Measurements from ENCODE around the gene ANTXRL. TPM values are rescaled to one million over a fixed set of nuclear protein-coding genes. Genes with fewer than 3 reads are reported as not detected.

ANTXRL gene
- total RNA-seq, 4 donors from 2014 or later = not detected

DNA sequence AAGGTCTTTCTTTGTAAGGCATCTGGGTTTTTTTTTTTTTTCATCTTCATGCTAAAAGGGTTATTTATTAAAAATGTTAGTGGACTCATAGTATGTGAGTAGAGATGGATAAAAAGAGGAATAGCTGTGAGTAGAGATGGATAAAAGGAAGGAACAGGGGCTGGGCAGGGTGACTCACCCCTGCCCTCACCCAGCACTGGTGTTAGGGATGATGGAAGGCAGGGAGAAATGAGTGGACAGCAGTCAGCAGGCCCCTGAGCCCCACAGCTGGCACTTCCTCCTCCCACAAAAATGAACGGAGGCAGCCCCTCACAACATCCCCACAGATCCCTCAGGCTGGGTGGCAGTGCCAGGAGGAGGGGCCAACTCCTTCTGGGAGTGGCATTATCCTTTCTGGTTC lies 39.3 kb downstream of the ANTXRL start:
- intact Hi-C loops (cut with DNase I) = no loop called here
- no peaks in the 10 kb centered on the region for H3K36me3 ChIP-seq
- no peak overlapping the region for H3K4me3 ChIP-seq
- H3K9me3 ChIP-seq = no peaks in the 10 kb centered on the region
- peaks cover 0 to 8% (median 0%) of the 10 kb centered on the region in 3 donors for H3K4me1 ChIP-seq
- 43 to 63% methylated on average over 1 of the region's 1 CpG for WGBS, 2 donors
- DNase-seq = no peak
- no peaks in the 10 kb centered on the region for H3K27me3 ChIP-seq
- H3K27ac ChIP-seq = no peak overlapping the region
- TF ChIP-seq, protein P1, sequence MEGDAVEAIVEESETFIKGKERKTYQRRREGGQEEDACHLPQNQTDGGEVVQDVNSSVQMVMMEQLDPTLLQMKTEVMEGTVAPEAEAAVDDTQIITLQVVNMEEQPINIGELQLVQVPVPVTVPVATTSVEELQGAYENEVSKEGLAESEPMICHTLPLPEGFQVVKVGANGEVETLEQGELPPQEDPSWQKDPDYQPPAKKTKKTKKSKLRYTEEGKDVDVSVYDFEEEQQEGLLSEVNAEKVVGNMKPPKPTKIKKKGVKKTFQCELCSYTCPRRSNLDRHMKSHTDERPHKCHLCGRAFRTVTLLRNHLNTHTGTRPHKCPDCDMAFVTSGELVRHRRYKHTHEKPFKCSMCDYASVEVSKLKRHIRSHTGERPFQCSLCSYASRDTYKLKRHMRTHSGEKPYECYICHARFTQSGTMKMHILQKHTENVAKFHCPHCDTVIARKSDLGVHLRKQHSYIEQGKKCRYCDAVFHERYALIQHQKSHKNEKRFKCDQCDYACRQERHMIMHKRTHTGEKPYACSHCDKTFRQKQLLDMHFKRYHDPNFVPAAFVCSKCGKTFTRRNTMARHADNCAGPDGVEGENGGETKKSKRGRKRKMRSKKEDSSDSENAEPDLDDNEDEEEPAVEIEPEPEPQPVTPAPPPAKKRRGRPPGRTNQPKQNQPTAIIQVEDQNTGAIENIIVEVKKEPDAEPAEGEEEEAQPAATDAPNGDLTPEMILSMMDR (IDR thresholded peaks at IDR 0.05) = no peak
- no peak for TF ChIP-seq POLR2A (IDR thresholded peaks at IDR 0.05)

GRCh38 chr10:46326971-46327370 lies 40.2 kb downstream of the ANTXRL start:
- TF ChIP-seq, protein P1 (IDR thresholded peaks at IDR 0.05) = no peak
- no peak for TF ChIP-seq POLR2A (IDR thresholded peaks at IDR 0.05)
- no peaks in the 10 kb centered on the region for H3K36me3 ChIP-seq
- H3K4me3 ChIP-seq = no peak overlapping the region
- H3K27ac ChIP-seq = no peak overlapping the region
- no peaks in the 10 kb centered on the region for H3K27me3 ChIP-seq
- H3K4me1 ChIP-seq = peaks cover 0 to 8% (median 0%) of the 10 kb centered on the region in 3 donors
- DNase-seq = no peak
- H3K9me3 ChIP-seq = no peaks in the 10 kb centered on the region
- intact Hi-C loops (cut with DNase I) = no loop called here
- 91 to 100% methylated on average over 2 to 4 of the region's 4 CpGs for WGBS, 2 donors

GRCh38 chr10:46327685-46328084 lies 40.9 kb downstream of the ANTXRL start:
- whole genome bisulfite sequencing, 2 donors = 74 to 85% methylated on average over 3 to 4 of the region's 5 CpGs
- H3K36me3 ChIP-seq = no peaks in the 10 kb centered on the region
- no peaks in the 10 kb centered on the region for H3K9me3 ChIP-seq
- no peaks in the 10 kb centered on the region for H3K27me3 ChIP-seq
- no peak overlapping the region for H3K27ac ChIP-seq
- H3K4me1 ChIP-seq = peaks cover 0 to 8% (median 0%) of the 10 kb centered on the region in 3 donors
- H3K4me3 ChIP-seq = no peak overlapping the region
- DNase-seq = no peak
- TF ChIP-seq, protein P1 (IDR thresholded peaks at IDR 0.05) = no peak
- TF ChIP-seq POLR2A (IDR thresholded peaks at IDR 0.05) = no peak
- intact Hi-C loops (cut with DNase I) = no loop called here

DNA sequence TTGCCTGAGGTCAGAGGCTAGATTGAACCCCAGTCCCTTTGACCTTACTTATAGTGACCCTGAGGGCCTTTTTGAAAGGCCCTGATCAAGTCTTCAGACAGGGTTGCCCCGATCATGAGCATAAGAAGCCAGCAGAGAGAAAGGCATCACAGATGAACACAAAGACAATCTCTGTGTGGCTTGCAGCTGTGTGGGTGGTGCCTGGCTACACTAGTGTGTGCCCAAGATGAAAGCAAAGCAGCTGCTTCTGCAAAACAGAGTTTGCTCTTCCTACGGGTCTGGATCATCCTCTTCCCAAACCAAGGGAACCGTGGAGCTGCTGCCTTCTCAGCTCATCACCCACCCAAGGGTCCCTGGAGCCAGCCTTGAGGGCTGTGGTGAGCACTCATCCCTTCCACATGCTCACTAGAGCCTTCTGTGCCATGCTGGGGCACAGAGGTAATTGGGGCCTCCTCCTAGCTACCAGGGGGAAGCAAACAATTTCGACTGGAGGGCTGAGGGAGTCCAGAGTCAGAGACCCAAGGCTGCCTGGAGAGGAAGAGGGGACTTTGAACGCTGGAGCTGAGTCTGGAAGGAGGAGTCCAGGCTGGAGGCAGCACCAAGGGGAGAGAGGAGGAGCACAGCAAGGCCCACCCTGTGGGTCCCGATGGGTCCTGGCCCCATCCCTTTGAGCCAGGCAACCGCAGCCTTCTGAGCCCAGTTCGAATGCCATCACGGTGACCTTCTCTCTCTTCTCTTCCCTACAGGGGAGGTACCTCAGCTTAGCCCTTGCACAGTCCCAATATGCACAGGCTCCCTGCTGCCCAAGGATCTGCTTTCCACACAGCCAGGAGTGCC lies 42.3 kb downstream of the ANTXRL start:
- no peaks in the 10 kb centered on the region for H3K27me3 ChIP-seq
- DNase-seq = no peak
- TF ChIP-seq, protein P1 (IDR thresholded peaks at IDR 0.05) = no peak
- TF ChIP-seq POLR2A (IDR thresholded peaks at IDR 0.05) = no peak
- no peak overlapping the region for H3K4me3 ChIP-seq
- intact Hi-C loops (cut with DNase I) = no loop called here
- 82 to 84% methylated on average over 7 of the region's 9 CpGs for WGBS, 2 donors
- no peaks in the 10 kb centered on the region for H3K36me3 ChIP-seq
- peaks cover 0 to 8% (median 0%) of the 10 kb centered on the region in 3 donors for H3K4me1 ChIP-seq
- H3K27ac ChIP-seq = no peak overlapping the region
- H3K9me3 ChIP-seq = no peaks in the 10 kb centered on the region

- 60 to 83% methylated on average over 1 to 2 of the region's 8 CpGs for WGBS, 2 donors
- Histone ChIP-seq H3K27me3 (no peaks in the 10 kb centered on the region), H3K9me3 (no peaks in the 10 kb centered on the region), H3K27ac (no peak overlapping the region), H3K4me3 (no peak overlapping the region), H3K4me1 (peaks cover 0 to 8% (median 0%) of the 10 kb centered on the region in 3 donors), H3K36me3 (no peaks in the 10 kb centered on the region)
- intact Hi-C loops (cut with DNase I) = no loop called here
- TF ChIP-seq, protein P1 (IDR thresholded peaks at IDR 0.05) = no peak
- TF ChIP-seq POLR2A (IDR thresholded peaks at IDR 0.05) = no peak
- no peak for DNase-seq
These were observed 42.9 kb downstream of the ANTXRL start for GRCh38 chr10:46329690-46330016.

Data from esophagus squamous epithelium (tissue), 5 donors.